GM18526 (cell line): Measurements from ENCODE around the gene PTPRU.

ENCODE experiments used
- POLR2A ChIP-seq: IDR thresholded peaks from 3 replicates; pipeline ENCODE4 v1.6.1; 2011; ENCODE audit not compliant: insufficient read length; ENCODE audit errors: extremely low read depth

Gene PTPRU

GRCh38 chr1:29234471-29234870 is 1.9 kb upstream of the PTPRU start:
- no peak for TF ChIP-seq POLR2A

GRCh38 chr1:29236712-29237128 is 398 bp downstream of the PTPRU start:
- no peak for TF ChIP-seq POLR2A

DNA sequence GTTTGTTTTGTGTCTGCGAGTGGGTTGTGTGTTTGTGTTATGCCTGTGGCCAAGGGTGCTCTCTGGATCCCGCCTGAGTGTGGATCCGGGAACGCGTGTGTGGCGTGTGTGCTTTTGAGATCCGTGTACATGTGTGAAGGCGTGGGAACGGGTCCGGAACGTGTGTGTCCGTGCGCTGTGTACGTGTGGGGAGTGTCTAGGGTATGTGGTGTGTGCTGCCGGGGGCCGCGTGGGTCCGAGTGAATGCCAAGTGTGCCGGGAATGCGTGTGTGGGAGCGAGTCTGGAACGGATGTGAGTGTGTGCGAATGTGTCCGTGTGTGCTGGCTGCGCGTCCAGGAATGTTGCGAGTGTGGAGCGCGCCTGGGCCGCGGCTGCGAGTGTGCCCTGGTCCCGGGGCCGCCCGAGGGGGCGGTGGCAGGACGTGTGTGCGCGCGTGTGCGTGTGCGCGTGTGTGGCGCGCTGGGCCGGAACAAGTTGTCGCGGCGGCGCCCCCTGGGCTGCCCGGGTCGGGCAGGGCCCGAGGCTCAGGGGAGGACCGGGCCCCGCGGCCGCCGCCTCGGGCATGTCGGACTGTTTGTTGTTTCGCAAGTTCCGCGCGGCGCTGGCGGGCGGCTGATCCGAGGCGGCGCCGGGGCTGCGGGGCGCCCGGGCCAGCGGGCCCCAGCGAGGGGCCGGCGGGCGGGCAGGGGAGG is 953 bp downstream of the PTPRU start:
- no peak for TF ChIP-seq POLR2A

DNA sequence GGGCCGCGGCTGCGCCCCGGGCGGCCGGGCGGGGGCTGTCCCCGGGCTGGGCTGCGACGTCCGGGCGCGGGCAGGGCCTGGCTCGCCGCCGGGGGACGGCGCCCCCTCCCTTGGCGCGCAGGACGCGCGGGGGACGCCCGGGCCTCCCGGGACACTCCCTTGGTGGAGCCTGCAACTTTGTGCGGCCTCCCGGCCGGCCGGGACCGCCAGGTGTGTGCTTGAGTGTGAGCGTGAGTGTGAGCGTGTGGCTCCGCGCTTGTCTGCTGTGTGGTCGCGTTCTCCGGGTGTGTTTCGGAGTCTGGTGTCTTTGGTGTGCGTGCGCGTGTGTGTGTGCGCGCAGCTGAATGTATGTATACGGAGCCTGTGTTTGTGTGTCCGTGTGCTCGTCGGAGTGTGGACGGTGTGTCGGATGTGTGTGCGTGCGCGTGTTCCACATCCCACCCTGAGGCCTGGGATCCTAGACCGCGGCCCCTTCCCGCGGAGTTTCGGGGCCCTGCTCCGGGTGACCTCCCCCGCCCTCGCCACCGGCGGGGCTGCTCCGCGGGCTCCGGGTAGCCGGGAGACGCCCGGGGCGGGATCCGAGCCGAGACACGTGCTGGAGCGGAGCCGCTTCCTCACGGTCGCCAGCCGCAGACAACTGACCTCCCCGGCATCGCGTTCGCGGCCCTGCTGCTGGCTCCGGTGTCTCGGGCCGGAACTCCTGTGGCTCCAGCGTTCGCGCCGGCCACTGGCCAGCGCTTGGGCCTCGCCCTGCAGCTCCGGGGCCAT is 1.7 kb downstream of the PTPRU start:
- TF ChIP-seq POLR2A: no peak

- TF ChIP-seq POLR2A: no peak
Measured at GRCh38 chr1:29238620-29239002, 2.3 kb downstream of the PTPRU start.

GRCh38 chr1:29239142-29239541 is 2.8 kb downstream of the PTPRU start:
- TF ChIP-seq POLR2A: no peak

- TF ChIP-seq POLR2A: no peak
Measured at GRCh38 chr1:29240400-29240837, 4.1 kb downstream of the PTPRU start.

GRCh38 chr1:29240986-29241385 is 4.7 kb downstream of the PTPRU start:
- no peak for TF ChIP-seq POLR2A

- no peak for TF ChIP-seq POLR2A
Measured at GRCh38 chr1:29243023-29243870, 6.9 kb downstream of the PTPRU start.

DNA sequence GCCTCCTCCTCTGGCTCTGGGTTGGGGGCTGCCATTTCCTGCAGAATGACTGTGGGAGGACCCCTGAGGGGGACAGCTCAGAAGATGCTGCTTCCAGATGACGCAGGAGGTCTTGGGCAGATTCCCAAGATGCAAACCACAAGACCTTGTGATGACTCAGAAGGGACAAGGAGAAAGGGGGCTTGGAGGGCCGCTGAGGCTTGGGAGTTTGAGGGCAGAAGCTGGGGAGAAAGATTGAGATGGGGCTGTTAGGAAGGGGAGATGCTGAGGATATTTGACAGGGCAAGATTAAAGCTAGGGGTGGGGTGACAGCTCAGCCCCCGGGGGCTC is 7.5 kb downstream of the PTPRU start:
- no peak for TF ChIP-seq POLR2A

DNA sequence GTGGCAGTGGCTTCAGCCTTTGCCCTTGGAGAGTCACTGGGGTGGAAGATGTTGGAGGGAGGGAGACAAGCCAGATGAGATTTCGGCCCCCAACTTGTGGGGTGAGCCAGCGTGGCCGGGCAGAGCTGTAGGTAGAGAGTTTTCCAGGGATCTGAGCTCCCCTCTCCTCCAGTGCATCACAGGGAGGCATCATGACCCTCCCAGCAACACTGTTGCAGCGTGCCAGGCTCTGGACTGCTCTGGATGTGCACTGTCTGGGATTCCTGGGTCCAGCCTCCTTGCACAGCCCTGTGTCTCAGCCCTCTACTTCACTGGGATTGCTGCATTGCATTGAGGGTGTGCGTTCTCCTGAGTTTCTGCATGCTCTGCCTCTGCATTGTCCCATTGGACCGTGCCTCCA is 8.9 kb downstream of the PTPRU start:
- TF ChIP-seq POLR2A: no peak

DNA sequence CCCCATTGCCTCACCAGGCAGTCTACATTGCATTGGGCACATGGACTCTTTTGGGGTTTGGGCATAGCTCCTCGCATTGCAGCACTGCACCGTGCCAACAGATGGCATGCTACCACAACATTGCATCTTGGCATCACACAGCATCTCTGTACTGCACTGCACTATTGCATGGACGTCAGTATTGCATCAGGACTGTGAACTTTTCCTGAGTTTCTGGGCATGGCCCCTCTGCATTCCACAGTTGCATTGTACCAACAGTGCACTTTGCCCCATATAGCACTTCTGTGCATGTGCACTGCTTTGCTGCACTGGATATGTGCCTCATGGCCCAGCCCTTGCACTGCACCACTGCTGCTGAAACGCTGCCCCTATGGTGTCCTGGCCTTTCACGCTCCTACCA is 9.6 kb downstream of the PTPRU start:
- TF ChIP-seq POLR2A: no peak

- no peak for TF ChIP-seq POLR2A
Measured at GRCh38 chr1:29247044-29247443, 10.7 kb downstream of the PTPRU start.

DNA sequence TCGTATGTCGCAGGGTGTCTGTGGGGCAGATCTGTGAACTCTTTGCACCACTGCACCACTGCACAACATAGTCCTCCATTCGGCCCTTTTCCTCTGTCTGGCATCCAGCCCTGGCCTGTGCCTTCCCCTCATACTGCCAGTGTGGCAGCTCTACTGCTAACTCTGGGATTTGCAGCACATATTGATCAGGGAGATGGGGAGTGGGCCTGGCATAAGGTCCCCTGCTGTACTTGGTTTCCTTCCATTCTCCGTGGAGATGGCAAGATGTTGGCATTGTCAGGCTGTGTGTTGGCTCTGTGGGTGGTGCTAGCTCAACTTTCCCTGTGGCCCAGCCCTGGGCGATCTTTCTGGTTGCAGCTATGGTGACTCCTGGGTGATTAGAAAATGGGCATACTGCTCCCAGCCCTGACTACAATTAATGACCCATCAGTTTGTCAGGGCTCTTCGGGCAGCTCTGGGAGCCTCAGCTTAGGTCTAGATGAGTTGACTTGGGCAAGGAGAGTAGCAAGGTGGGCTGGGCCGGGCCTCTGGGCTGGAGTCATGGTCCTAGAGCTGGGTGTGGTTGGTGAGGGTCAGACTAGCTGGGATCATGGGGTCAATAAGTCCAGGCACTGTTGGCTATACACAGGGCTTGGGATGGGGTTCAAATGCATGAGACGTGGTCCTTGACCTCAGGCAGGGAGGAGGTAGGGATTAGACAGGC is 11.4 kb downstream of the PTPRU start:
- TF ChIP-seq POLR2A: no peak

GRCh38 chr1:29248409-29248808 is 12.1 kb downstream of the PTPRU start:
- no peak for TF ChIP-seq POLR2A
